K562 (cell line): ENCODE results near the gene CCSER2. TPM values are rescaled to one million over a fixed set of nuclear protein-coding genes. Genes with fewer than 3 reads are reported as not detected.

Source experiments
- ATAC-seq: fragments of 200-7000 bp; cut with Tn5 transposase; 3 replicates; pipeline ENCODE4 v1.9.1; 2020; ENCODE audit warnings: moderate library complexity
- BruUV-seq: library from RNA; stranded (reverse); fragments of 400-500 nt; replicated peaks from 2 replicates; lab custom pipeline; 2021; lab: Mats Ljungman, UMichigan
- CTCF ChIA-PET: fragments of 300-600 bp; formaldehyde crosslinking; extraction: SDS; loops from one replicate; lab custom pipeline; 2021; ENCODE audit warnings: low intra/inter-chr PET ratio; lab: Yijun Ruan, JAX
- POLR2A ChIA-PET: fragments of 300-600, 350-650 bp; sonication (Branson Sonifier 250); formaldehyde crosslinking; extraction: SDS; loops from one replicate; lab custom pipeline; 2021; ENCODE audit warnings: antibody characterized with exemption, inconsistent platforms; lab: Yijun Ruan, JAX
- DNase-seq, 4 experiments: peaks; one replicate each; pipeline versions ENCODE4 v3.0.0 to v3.0.0-alpha.2; 2011 to 2018; ENCODE audit warnings: low spot score in 3 of 4, mixed read lengths in 3 of 4; ENCODE audit errors: extremely low read depth in 1 of 4
- FAIRE-seq: peaks from 2 replicates; lab custom pipeline; 2011; peaks lifted over from hg19 to GRCh38; lab: Jason Lieb, UNC
- H2AFZ ChIP-seq: 2 replicates; pipeline ENCODE4 v1.6.0; 2011; ENCODE audit warnings: low read depth, low read length, control low read depth, inconsistent platforms
- H3K27ac ChIP-seq: fragments of 200-600 bp; 3 replicates; pipeline ENCODE4 v1.8.0; 2011; ENCODE audit warnings: low read depth, mild to moderate bottlenecking, control low read depth, inconsistent platforms, low read length, moderate library complexity, mixed read lengths; ENCODE audit errors: extremely low read depth
- H3K27me3 ChIP-seq, 2 experiments: fragments of 300-600 bp in 1 of 2; 2 replicates in 1 of 2; 3 replicates in 1 of 2; pipeline versions ENCODE4 v1.6.0 to v1.8.0; 2011; ENCODE audit warnings: inconsistent platforms in 2 of 2, low read length in 2 of 2, mild to moderate bottlenecking in 1 of 2, mixed read lengths in 1 of 2, moderate library complexity in 1 of 2; ENCODE audit not compliant: control insufficient read depth in 2 of 2, insufficient read depth in 2 of 2
- H3K36me3 ChIP-seq: fragments of 300-600 bp; 3 replicates; pipeline ENCODE4 v1.8.0; 2011; ENCODE audit warnings: mild to moderate bottlenecking, low read length, inconsistent platforms; ENCODE audit not compliant: control insufficient read depth, insufficient read depth
- H3K4me1 ChIP-seq, 2 experiments: fragments of 200-600 bp in 1 of 2; replicated peaks in 1 of 2; 2 replicates in 1 of 2; 3 replicates in 1 of 2; pipeline versions ENCODE4 v1.5.1 to v1.8.0; 2011; ENCODE audit warnings: inconsistent platforms in 2 of 2, low read length in 2 of 2, mild to moderate bottlenecking in 1 of 2, mixed read lengths in 1 of 2, moderate library complexity in 1 of 2; ENCODE audit not compliant: control insufficient read depth in 2 of 2, insufficient read depth in 2 of 2
- H3K4me2 ChIP-seq: 2 replicates; pipeline ENCODE4 v1.6.1; 2011; ENCODE audit warnings: low read length, control low read depth, inconsistent platforms, mixed read lengths; ENCODE audit not compliant: insufficient read depth
- H3K4me3 ChIP-seq: fragments of 200-600 bp; sonication (generic), shearing (Covaris generic); 2 replicates; pipeline ENCODE4 v1.5.1; 2016; ENCODE audit warnings: control low read depth, inconsistent platforms
- H3K79me2 ChIP-seq: fragments of 200-600 bp; 3 replicates; pipeline ENCODE4 v1.8.0; 2011; ENCODE audit warnings: low read length, inconsistent platforms; ENCODE audit not compliant: control insufficient read depth, insufficient read depth
- H3K9ac ChIP-seq, 2 experiments: 2 replicates each; pipeline versions ENCODE4 v1.6.0 to v1.6.1; 2011; ENCODE audit warnings: low read depth in 2 of 2, low read length in 2 of 2, control low read depth in 1 of 2, inconsistent platforms in 1 of 2, mild to moderate bottlenecking in 1 of 2, mixed read lengths in 1 of 2; ENCODE audit not compliant: insufficient read depth in 1 of 2
- H3K9me1 ChIP-seq: one replicate; pipeline ENCODE4 v1.6.0; 2011; ENCODE audit warnings: inconsistent platforms, mild to moderate bottlenecking, low read length, moderate library complexity; ENCODE audit not compliant: control insufficient read depth, insufficient read depth
- H3K9me3 ChIP-seq: replicated peaks from 2 replicates; pipeline ENCODE4 v1.5.1; 2011; ENCODE audit warnings: low read depth, low read length, inconsistent platforms; ENCODE audit not compliant: control insufficient read depth, insufficient read depth
- H4K20me1 ChIP-seq: replicated peaks from 2 replicates; pipeline ENCODE4 v1.6.1; 2011; ENCODE audit warnings: low read length, inconsistent platforms, mixed read lengths; ENCODE audit not compliant: control insufficient read depth, insufficient read depth
- BACH1 ChIP-seq: fragments of 200-800 bp; sonication (Bioruptor generic); IDR thresholded peaks from 2 replicates; pipeline ENCODE4 v1.6.1; 2016; ENCODE audit warnings: missing genetic modification characterization, missing compliant biosample characterization
- CSDE1 ChIP-seq, 2 experiments: fragments of 450-650 bp; IDR thresholded peaks; 2 replicates each; pipeline ENCODE4 v1.6.1; 2016; ENCODE audit warnings: mild to moderate bottlenecking in 1 of 2
- GATA2 ChIP-seq: sonication (generic); formaldehyde crosslinking; IDR thresholded peaks from 2 replicates; pipeline ENCODE4 v1.4.0; 2020; ENCODE audit warnings: mild to moderate bottlenecking, missing genetic modification reagents
- HNRNPLL ChIP-seq: fragments of 200-400 bp; formaldehyde crosslinking; IDR thresholded peaks from 2 replicates; pipeline ENCODE4 v1.6.1; 2017; ENCODE audit warnings: low read length, low read depth, mild to moderate bottlenecking; ENCODE audit not compliant: poor library complexity, severe bottlenecking
- KAT8 ChIP-seq: fragments of 450-650 bp; IDR thresholded peaks from 2 replicates; pipeline ENCODE4 v1.6.1; 2016; ENCODE audit warnings: low read depth, mild to moderate bottlenecking
- KDM5B ChIP-seq: fragments of 200-600 bp; sonication (generic); IDR thresholded peaks from 2 replicates; pipeline ENCODE4 v1.6.1; 2012; ENCODE audit warnings: low read depth, mild to moderate bottlenecking, moderate library complexity, low read length, control low read depth, inconsistent platforms; ENCODE audit not compliant: insufficient replicate concordance
- NELFE ChIP-seq: IDR thresholded peaks from 2 replicates; pipeline ENCODE4 v1.6.1; 2011; ENCODE audit warnings: mild to moderate bottlenecking; ENCODE audit not compliant: insufficient read depth, insufficient read length
- SAP30 ChIP-seq: fragments of 200-600 bp; sonication (generic); IDR thresholded peaks from 2 replicates; pipeline ENCODE4 v1.6.1; 2012; ENCODE audit warnings: borderline replicate concordance, low read depth, mild to moderate bottlenecking, moderate library complexity, low read length, control low read depth, inconsistent platforms; ENCODE audit not compliant: insufficient read depth, poor library complexity, severe bottlenecking
- SIN3A ChIP-seq, 2 experiments: fragments of 150-350 bp in 1 of 2; IDR thresholded peaks; 2 replicates each; pipeline ENCODE4 v1.6.1; 2011 to 2016; ENCODE audit warnings: borderline replicate concordance in 2 of 2, low read depth in 2 of 2, low read length in 2 of 2, mild to moderate bottlenecking in 2 of 2, moderate library complexity in 2 of 2; ENCODE audit not compliant: control insufficient read depth in 1 of 2
- ZNF324 ChIP-seq: fragments of 250-450 bp; sonication (Bioruptor Pico); IDR thresholded peaks from 2 replicates; pipeline ENCODE4 v1.4.0; 2020; ENCODE audit warnings: mild to moderate bottlenecking
- ZNF561 ChIP-seq: fragments of 450-650 bp; formaldehyde crosslinking; conservative IDR thresholded peaks from 2 replicates; pipeline ENCODE4 v1.4.0; 2020; ENCODE audit warnings: mild to moderate bottlenecking, moderate library complexity
- WGBS: fragments of 100-300 bp; shearing (Covaris generic); methylation state at CpG from one replicate; pipeline ENCODE4 v1.1.6; 2016; ENCODE audit warnings: low coverage, mixed read lengths; ENCODE audit not compliant: insufficient coverage; ENCODE audit errors: missing lambda C conversion rate; 5-methylcytosine and 5-hydroxymethylcytosine counted together
- in situ Hi-C: fragments of 300-500 bp; cut with MboI; formaldehyde crosslinking; loops from 4 replicates; pipeline ENCODE4 v1.15.0; 2018; ENCODE audit warnings: inconsistent platforms, mixed read lengths
- intact Hi-C: fragments of 100-400 bp; cut with micrococcal nuclease; formaldehyde crosslinking; loops from 2 replicates; pipeline ENCODE4 v1.14.2; 2022
- polyA plus RNA-seq, 8 experiments: library from polyadenylated mRNA; depleted of rRNA in 4 of 8; stranded (reverse) in 5 of 8; unstranded in 3 of 8; fragments of >200 nt; fragmentation: Nextera tagmentation in 2 of 8; fragmentation: Illumina TruSeq in 1 of 8; extraction: Ambion mirVana in 2 of 8; extraction: Trizol in 1 of 8; gene quantifications; 2 replicates each; pipeline versions ENCODE4 v1.2.1 to v1.2.3, GENCODE V29; 2011 to 2014; ENCODE audit warnings: inconsistent platforms in 1 of 8, missing spikeins in 1 of 8
- total RNA-seq, 7 experiments: library from RNA; depleted of rRNA in 6 of 7; stranded (reverse); fragments of >200 nt in 6 of 7; fragmentation: Illumina TruSeq in 2 of 7; extraction: Trizol in 2 of 7; gene quantifications; 2 replicates each; pipeline versions ENCODE4 v1.2.1 to v1.2.3, GENCODE V29; 2011 to 2021; ENCODE audit warnings: low replicate concordance in 1 of 7
- TF ChIP-seq, protein P1 (sequence below): fragments of 250-450 bp; sonication (Bioruptor Pico); IDR thresholded peaks from 2 replicates; pipeline ENCODE4 v1.8.0; 2021; ENCODE audit warnings: moderate library complexity, mild to moderate bottlenecking, inconsistent platforms
- TF ChIP-seq, protein P2 (sequence below): fragments of 450-650 bp; formaldehyde crosslinking; IDR thresholded peaks from 2 replicates; pipeline ENCODE4 v1.4.0; 2020; ENCODE audit warnings: mild to moderate bottlenecking, moderate library complexity

CCSER2 gene
- total and polyA plus RNA-seq, 9 of the 15 experiments (the other 6 are each of a cell fraction or from before 2014, with no cell fraction given): 2.7 to 15.1 (median 9.7) TPM

DNA sequence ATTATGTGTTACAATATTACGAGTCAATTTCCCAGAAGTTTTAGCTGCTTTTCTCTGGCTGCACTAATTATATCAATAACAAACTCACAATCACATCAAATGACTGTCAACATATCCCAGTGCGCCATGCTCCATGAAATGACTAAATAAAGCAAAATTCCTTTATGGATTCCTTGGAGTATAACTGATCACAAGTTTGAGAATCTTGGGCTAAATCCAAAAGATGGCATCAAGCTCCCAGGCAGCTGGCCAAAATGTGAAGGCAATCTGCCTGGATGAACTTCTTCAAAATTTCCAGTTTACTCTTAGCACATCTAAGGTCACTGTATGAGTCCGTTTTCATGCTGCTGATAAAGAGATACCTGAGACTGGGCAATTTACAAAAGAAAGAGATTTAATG is 210.8 kb downstream of the CCSER2 start:
- in situ Hi-C loops: no loop called here
- TF ChIP-seq HNRNPLL: no peak
- TF ChIP-seq, protein P1, sequence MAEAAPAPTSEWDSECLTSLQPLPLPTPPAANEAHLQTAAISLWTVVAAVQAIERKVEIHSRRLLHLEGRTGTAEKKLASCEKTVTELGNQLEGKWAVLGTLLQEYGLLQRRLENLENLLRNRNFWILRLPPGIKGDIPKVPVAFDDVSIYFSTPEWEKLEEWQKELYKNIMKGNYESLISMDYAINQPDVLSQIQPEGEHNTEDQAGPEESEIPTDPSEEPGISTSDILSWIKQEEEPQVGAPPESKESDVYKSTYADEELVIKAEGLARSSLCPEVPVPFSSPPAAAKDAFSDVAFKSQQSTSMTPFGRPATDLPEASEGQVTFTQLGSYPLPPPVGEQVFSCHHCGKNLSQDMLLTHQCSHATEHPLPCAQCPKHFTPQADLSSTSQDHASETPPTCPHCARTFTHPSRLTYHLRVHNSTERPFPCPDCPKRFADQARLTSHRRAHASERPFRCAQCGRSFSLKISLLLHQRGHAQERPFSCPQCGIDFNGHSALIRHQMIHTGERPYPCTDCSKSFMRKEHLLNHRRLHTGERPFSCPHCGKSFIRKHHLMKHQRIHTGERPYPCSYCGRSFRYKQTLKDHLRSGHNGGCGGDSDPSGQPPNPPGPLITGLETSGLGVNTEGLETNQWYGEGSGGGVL: no peak
- TF ChIP-seq KAT8: no peak
- no peak for TF ChIP-seq KDM5B
- TF ChIP-seq GATA2 (CRISPR knock-in tag): no peak
- TF ChIP-seq CSDE1 (IDR thresholded peaks at IDR 0.05): no peak
- TF ChIP-seq, protein P2, sequence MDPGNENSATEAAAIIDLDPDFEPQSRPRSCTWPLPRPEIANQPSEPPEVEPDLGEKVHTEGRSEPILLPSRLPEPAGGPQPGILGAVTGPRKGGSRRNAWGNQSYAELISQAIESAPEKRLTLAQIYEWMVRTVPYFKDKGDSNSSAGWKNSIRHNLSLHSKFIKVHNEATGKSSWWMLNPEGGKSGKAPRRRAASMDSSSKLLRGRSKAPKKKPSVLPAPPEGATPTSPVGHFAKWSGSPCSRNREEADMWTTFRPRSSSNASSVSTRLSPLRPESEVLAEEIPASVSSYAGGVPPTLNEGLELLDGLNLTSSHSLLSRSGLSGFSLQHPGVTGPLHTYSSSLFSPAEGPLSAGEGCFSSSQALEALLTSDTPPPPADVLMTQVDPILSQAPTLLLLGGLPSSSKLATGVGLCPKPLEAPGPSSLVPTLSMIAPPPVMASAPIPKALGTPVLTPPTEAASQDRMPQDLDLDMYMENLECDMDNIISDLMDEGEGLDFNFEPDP (CRISPR knock-in tag): no peak
- TF ChIP-seq SIN3A (IDR thresholded peaks at IDR 0.05; ENCODE audit: borderline replicate concordance in 2 of 2, control insufficient read depth in 1 of 2, low read depth in 2 of 2, low read length in 2 of 2): no peak
- TF ChIP-seq NELFE: no peak
- TF ChIP-seq BACH1 (tag): no peak
- TF ChIP-seq ZNF324 (CRISPR knock-in tag): no peak
- TF ChIP-seq SAP30: no peak
- TF ChIP-seq ZNF561: no peak
- no peaks in the 10 kb centered on the region for H3K79me2 ChIP-seq
- H3K4me2 ChIP-seq: no peak overlapping the region
- H3K27me3 ChIP-seq: peaks cover 2 to 34% of the 10 kb centered on the region in 2 experiments; a peak in 3 of 5 replicates
- H3K9me1 ChIP-seq: no peaks in the 10 kb centered on the region
- FAIRE-seq: no peak
- H4K20me1 ChIP-seq: no peaks in the 10 kb centered on the region; the same call in 1 of the 2 replicates
- peaks cover 0 to 10% of the 10 kb centered on the region in 2 experiments; a peak in 3 of 5 replicates for H3K4me1 ChIP-seq
- no TSS peak for BruUV-seq
- intact Hi-C loops: loop anchor here (5.0 kb wide), 1 partner anchor 412 kb away; no protein-coding TSS in a partner anchor
- H3K9me3 ChIP-seq: no peaks in the 10 kb centered on the region
- WGBS: 8% methylated on average over 3 of the region's 3 CpGs
- H3K9ac ChIP-seq: no peak overlapping the region
- DNase-seq: no peak
- no peak overlapping the region for H2AFZ ChIP-seq
- H3K4me3 ChIP-seq: no peak overlapping the region
- no peak overlapping the region for H3K27ac ChIP-seq
- ATAC-seq: no peak
- ChIA-PET CTCF (interaction anchor here (4.4 to 7.7 kb wide), 2 partner anchors 165 to 273 kb away, joined by 58 to 97 read pairs; no protein-coding TSS in a partner anchor), POLR2A (interaction anchor here (1.2 kb wide), 1 partner anchor 188 kb away, joined by 3 read pairs; no protein-coding TSS in a partner anchor)
- no peaks in the 10 kb centered on the region for H3K36me3 ChIP-seq
